ENCODE data around the gene HOXA3. TPM values are rescaled to one million over a fixed set of nuclear protein-coding genes. Genes with fewer than 3 reads are reported as not detected.

The HOXA3 gene
- polyA plus RNA-seq, 1 donor, result 14.3 TPM

GRCh38 chr7:27115221-27116026 is 37.0 kb downstream of the HOXA3 start:
- no peak for DNase-seq (ENCODE audit: low read depth)

GRCh38 chr7:27114881-27115220 is 37.5 kb downstream of the HOXA3 start:
- DNase-seq (ENCODE audit: low read depth), result no peak

- no peak for DNase-seq (ENCODE audit: low read depth)
Measured at GRCh38 chr7:27113991-27114769, 38.2 kb downstream of the HOXA3 start.

GRCh38 chr7:27112955-27113949 is 39.1 kb downstream of the HOXA3 start:
- no peak for DNase-seq (ENCODE audit: low read depth)

- no peak for DNase-seq (ENCODE audit: low read depth)
Measured at GRCh38 chr7:27112361-27112760, 40.0 kb downstream of the HOXA3 start.

- DNase-seq (ENCODE audit: low read depth), result no peak
Measured at GRCh38 chr7:27111751-27112277, 40.6 kb downstream of the HOXA3 start.

GRCh38 chr7:27111042-27111750 is 41.2 kb downstream of the HOXA3 start:
- no peak for DNase-seq (ENCODE audit: low read depth)

- DNase-seq (ENCODE audit: low read depth), result no peak
Measured at GRCh38 chr7:27110186-27111031, 42.0 kb downstream of the HOXA3 start.

GRCh38 chr7:27109466-27110185 is 42.8 kb downstream of the HOXA3 start:
- no peak for DNase-seq (ENCODE audit: low read depth)

GRCh38 chr7:27108390-27109127 is 43.8 kb downstream of the HOXA3 start:
- no peak for DNase-seq (ENCODE audit: low read depth)

GRCh38 chr7:27107391-27108381 is 44.7 kb downstream of the HOXA3 start:
- no peak for DNase-seq (ENCODE audit: low read depth)

- no peak for DNase-seq (ENCODE audit: low read depth)
Measured at GRCh38 chr7:27106901-27107240, 45.5 kb downstream of the HOXA3 start.

GRCh38 chr7:27106181-27106900 is 46.0 kb downstream of the HOXA3 start:
- no peak for DNase-seq (ENCODE audit: low read depth)

- DNase-seq (ENCODE audit: low read depth), result no peak
Measured at GRCh38 chr7:27105301-27106031, 46.9 kb downstream of the HOXA3 start.

GRCh38 chr7:27104341-27105058 is 47.9 kb downstream of the HOXA3 start:
- no peak for DNase-seq (ENCODE audit: low read depth)

All from forelimb muscle (tissue), 1 donor.